Liver (tissue), 3 donors: ENCODE data around the gene TRIM65.

Source experiments
- CTCF ChIP-seq: fragments of 150-350 bp; IDR thresholded peaks from 2 replicates; pipeline ENCODE4 v1.5.1; 2017; ENCODE audit warnings: improper control_type of control experiment, low read depth, low read length; ENCODE audit not compliant: missing input control
- HNF4G ChIP-seq: IDR thresholded peaks from 2 replicates; pipeline ENCODE4 v1.6.1; 2016; ENCODE audit warnings: antibody characterized with exemption
- RXRA ChIP-seq, 2 donors: IDR thresholded peaks; 2 replicates each; pipeline ENCODE4 v1.6.1; 2017 to 2018; ENCODE audit warnings: antibody characterized with exemption in 2 of 2, mild to moderate bottlenecking in 1 of 2
- SP1 ChIP-seq: IDR thresholded peaks from 2 replicates; pipeline ENCODE4 v1.6.1; 2018; ENCODE audit warnings: antibody characterized with exemption, mild to moderate bottlenecking
- TAF1 ChIP-seq: conservative IDR thresholded peaks from 2 replicates; pipeline ENCODE4 v1.6.1; 2016; ENCODE audit warnings: antibody characterized with exemption, mild to moderate bottlenecking
- YY1 ChIP-seq: IDR thresholded peaks from 2 replicates; pipeline ENCODE4 v1.6.1; 2016; ENCODE audit warnings: antibody characterized with exemption, mild to moderate bottlenecking
- TF ChIP-seq, protein P1 (sequence below): IDR thresholded peaks from 2 replicates; pipeline ENCODE4 v1.6.1; 2016; ENCODE audit warnings: antibody characterized with exemption
- TF ChIP-seq, protein P2 (sequence below): IDR thresholded peaks from 2 replicates; pipeline ENCODE4 v1.6.1; 2016; ENCODE audit warnings: antibody characterized with exemption
- donor health status: healthy.
- donor health status: healthy.

- TF ChIP-seq CTCF, result no peak
- TF ChIP-seq, protein P1, sequence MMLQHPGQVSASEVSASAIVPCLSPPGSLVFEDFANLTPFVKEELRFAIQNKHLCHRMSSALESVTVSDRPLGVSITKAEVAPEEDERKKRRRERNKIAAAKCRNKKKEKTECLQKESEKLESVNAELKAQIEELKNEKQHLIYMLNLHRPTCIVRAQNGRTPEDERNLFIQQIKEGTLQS, result no peak
- no peak for TF ChIP-seq YY1
- no peak for TF ChIP-seq TAF1
- no peak for TF ChIP-seq SP1
- TF ChIP-seq HNF4G, result no peak
- TF ChIP-seq, protein P2, sequence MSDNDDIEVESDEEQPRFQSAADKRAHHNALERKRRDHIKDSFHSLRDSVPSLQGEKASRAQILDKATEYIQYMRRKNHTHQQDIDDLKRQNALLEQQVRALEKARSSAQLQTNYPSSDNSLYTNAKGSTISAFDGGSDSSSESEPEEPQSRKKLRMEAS, result no peak
- no peak for TF ChIP-seq RXRA (IDR thresholded peaks at IDR 0.05)
Observed at GRCh38 chr17:75926456-75926855, 29.7 kb upstream of the TRIM65 start.
